Hepatocyte (in vitro differentiated cells): ENCODE results near the gene PCNX3.

ENCODE experiments used
- EZH2 ChIP-seq: fragments of 200-600 bp; sonication (generic); IDR thresholded peaks from 2 replicates; pipeline ENCODE4 v1.6.1; 2016; ENCODE audit warnings: antibody characterized with exemption, mild to moderate bottlenecking, borderline replicate concordance
- EZH2phosphoT487 ChIP-seq: fragments of 200-600 bp; sonication (generic); IDR thresholded peaks from one replicate; pipeline ENCODE4 v1.6.1; 2018; ENCODE audit warnings: antibody characterized with exemption, mild to moderate bottlenecking, low read depth, moderate library complexity; ENCODE audit not compliant: unreplicated experiment, severe bottlenecking
- TF ChIP-seq, protein P1 (sequence below): fragments of 200-600 bp; sonication (generic); IDR thresholded peaks from 2 replicates; pipeline ENCODE4 v1.5.1; 2016; ENCODE audit warnings: antibody characterized with exemption, mild to moderate bottlenecking; ENCODE audit not compliant: poor library complexity

DNA sequence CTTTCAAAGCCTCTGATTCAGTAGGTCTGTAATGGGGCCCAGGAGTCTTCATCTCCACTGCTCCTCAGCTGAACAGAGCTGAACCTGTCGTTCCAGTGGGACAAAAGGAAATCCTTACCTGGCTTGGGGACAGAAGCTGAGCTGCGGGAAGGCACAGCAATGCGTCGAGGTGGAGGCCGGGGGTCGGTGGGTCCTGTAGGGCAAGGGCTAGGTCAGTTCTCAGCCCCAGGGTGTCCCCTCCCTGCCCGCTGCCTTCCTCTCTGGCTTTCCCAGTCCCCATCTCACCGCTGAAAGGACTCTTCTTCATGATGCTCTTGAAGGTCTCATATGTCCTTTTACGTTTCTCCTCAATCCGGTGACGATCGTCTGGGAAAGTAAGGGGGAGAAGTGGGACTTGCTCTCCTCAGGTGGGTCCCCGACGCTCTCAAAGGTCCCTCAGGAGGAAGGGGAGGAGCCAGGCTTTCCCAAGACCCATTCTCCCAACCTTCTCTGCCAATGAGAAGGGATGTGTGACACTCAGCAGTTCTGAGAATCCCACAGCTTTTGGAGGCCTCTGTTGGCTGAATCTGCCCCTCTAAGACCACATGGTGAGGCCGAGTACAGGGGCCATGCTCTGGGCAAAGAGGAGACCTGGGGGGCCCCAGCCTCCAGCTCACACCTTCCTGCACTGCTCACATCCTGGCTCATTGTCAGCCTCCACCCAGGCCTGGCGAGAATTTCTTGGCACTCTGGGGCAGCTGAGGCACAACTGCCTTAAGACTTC lies 40.2 kb downstream of the PCNX3 start:
- TF ChIP-seq, protein P1, sequence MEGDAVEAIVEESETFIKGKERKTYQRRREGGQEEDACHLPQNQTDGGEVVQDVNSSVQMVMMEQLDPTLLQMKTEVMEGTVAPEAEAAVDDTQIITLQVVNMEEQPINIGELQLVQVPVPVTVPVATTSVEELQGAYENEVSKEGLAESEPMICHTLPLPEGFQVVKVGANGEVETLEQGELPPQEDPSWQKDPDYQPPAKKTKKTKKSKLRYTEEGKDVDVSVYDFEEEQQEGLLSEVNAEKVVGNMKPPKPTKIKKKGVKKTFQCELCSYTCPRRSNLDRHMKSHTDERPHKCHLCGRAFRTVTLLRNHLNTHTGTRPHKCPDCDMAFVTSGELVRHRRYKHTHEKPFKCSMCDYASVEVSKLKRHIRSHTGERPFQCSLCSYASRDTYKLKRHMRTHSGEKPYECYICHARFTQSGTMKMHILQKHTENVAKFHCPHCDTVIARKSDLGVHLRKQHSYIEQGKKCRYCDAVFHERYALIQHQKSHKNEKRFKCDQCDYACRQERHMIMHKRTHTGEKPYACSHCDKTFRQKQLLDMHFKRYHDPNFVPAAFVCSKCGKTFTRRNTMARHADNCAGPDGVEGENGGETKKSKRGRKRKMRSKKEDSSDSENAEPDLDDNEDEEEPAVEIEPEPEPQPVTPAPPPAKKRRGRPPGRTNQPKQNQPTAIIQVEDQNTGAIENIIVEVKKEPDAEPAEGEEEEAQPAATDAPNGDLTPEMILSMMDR = no peak
- TF ChIP-seq EZH2 = no peak
- TF ChIP-seq EZH2phosphoT487 = no peak
